Hepatocyte (in vitro differentiated cells): ENCODE measurements around the gene MAP3K5. TPM values are rescaled to one million over a fixed set of nuclear protein-coding genes. Genes with fewer than 3 reads are reported as not detected.

ENCODE experiments used
- DNase-seq: peaks from one replicate; pipeline ENCODE4 v3.0.0-alpha.2; 2016; ENCODE audit warnings: low spot score
- H2AFZ ChIP-seq: fragments of 200-600 bp; sonication (generic); 2 replicates; pipeline ENCODE4 v1.6.0; 2016; ENCODE audit warnings: antibody characterized with exemption, mild to moderate bottlenecking
- H3K27ac ChIP-seq: fragments of 200-600 bp; sonication (generic); 2 replicates; pipeline ENCODE4 v1.5.1; 2016; ENCODE audit warnings: mild to moderate bottlenecking
- H3K27me3 ChIP-seq: fragments of 200-600 bp; sonication (generic); 2 replicates; pipeline ENCODE4 v1.6.1; 2016
- H3K36me3 ChIP-seq: fragments of 200-600 bp; sonication (generic); replicated peaks from 2 replicates; pipeline ENCODE4 v1.5.1; 2016; ENCODE audit warnings: low read depth; ENCODE audit not compliant: insufficient read depth
- H3K4me1 ChIP-seq: fragments of 200-600 bp; sonication (generic); 2 replicates; pipeline ENCODE4 v1.5.1; 2016; ENCODE audit warnings: mild to moderate bottlenecking, moderate library complexity; ENCODE audit not compliant: insufficient read depth
- H3K4me2 ChIP-seq: fragments of 200-600 bp; sonication (generic); 2 replicates; pipeline ENCODE4 v1.6.0; 2016
- H3K4me3 ChIP-seq: fragments of 200-600 bp; sonication (generic); 2 replicates; pipeline ENCODE4 v1.5.1; 2016; ENCODE audit warnings: mild to moderate bottlenecking
- H3K79me2 ChIP-seq: fragments of 200-600 bp; sonication (generic); 2 replicates; pipeline ENCODE4 v1.6.0; 2017; ENCODE audit warnings: mild to moderate bottlenecking
- H3K9me2 ChIP-seq: fragments of 200-600 bp; sonication (generic); replicated peaks from 2 replicates; pipeline ENCODE4 v1.6.0; 2017; ENCODE audit warnings: mild to moderate bottlenecking; ENCODE audit not compliant: insufficient read depth
- H3K9me3 ChIP-seq: fragments of 200-600 bp; sonication (generic); 2 replicates; pipeline ENCODE4 v1.5.1; 2016; ENCODE audit warnings: low read depth, mild to moderate bottlenecking
- H4K20me1 ChIP-seq: fragments of 200-600 bp; sonication (generic); 2 replicates; pipeline ENCODE4 v1.6.0; 2016; ENCODE audit warnings: mild to moderate bottlenecking; ENCODE audit not compliant: insufficient read depth, poor library complexity, severe bottlenecking
- CTCF ChIP-seq: fragments of 200-600 bp; sonication (generic); IDR thresholded peaks from 2 replicates; pipeline ENCODE4 v1.5.1; 2016; ENCODE audit warnings: antibody characterized with exemption, mild to moderate bottlenecking; ENCODE audit not compliant: poor library complexity
- EZH2 ChIP-seq: fragments of 200-600 bp; sonication (generic); IDR thresholded peaks from 2 replicates; pipeline ENCODE4 v1.6.1; 2016; ENCODE audit warnings: antibody characterized with exemption, mild to moderate bottlenecking, borderline replicate concordance
- EZH2phosphoT487 ChIP-seq: fragments of 200-600 bp; sonication (generic); IDR thresholded peaks from one replicate; pipeline ENCODE4 v1.6.1; 2018; ENCODE audit warnings: antibody characterized with exemption, mild to moderate bottlenecking, low read depth, moderate library complexity; ENCODE audit not compliant: unreplicated experiment, severe bottlenecking
- WGBS: methylation state at CpG from one replicate; pipeline ENCODE4 v1.1.6; 2016; ENCODE audit warnings: low lambda C conversion rate; ENCODE audit errors: missing lambda C conversion rate; 5-methylcytosine and 5-hydroxymethylcytosine counted together
- polyA plus RNA-seq: library from polyadenylated mRNA; unstranded; fragments of >200 nt; fragmentation: Nextera tagmentation; extraction: Ambion mirVana; gene quantifications from 2 replicates; pipeline ENCODE4 v1.2.1, GENCODE V29; 2016
- total RNA-seq: library from RNA; depleted of rRNA; stranded (reverse); fragments of >200 nt; gene quantifications from 2 replicates; pipeline ENCODE4 v1.2.3, GENCODE V29; 2014

MAP3K5 gene
- total and polyA plus RNA-seq, 2 experiments from 2014 or later = 2.2 to 5.9 TPM

- Histone ChIP-seq H3K79me2 (peaks cover 61% of the 10 kb centered on the region), H3K27me3 (no peaks in the 10 kb centered on the region), H3K27ac (no peak overlapping the region), H3K9me3 (no peaks in the 10 kb centered on the region), H3K9me2 (no peaks in the 10 kb centered on the region), H3K36me3 (no peaks in the 10 kb centered on the region), H4K20me1 (peaks cover 8% of the 10 kb centered on the region), H3K4me3 (no peak overlapping the region), H3K4me2 (no peak overlapping the region), H2AFZ (no peak overlapping the region), H3K4me1 (peaks cover 6% of the 10 kb centered on the region)
- 90% methylated on average over 4 of the region's 4 CpGs for WGBS
- no peak for TF ChIP-seq EZH2phosphoT487
- TF ChIP-seq CTCF = no peak
- TF ChIP-seq EZH2 = no peak
- DNase-seq = no peak
Observed at GRCh38 chr6:136521911-136522310, 270.4 kb downstream of the MAP3K5 start.

GRCh38 chr6:136521427-136521826 lies 270.9 kb downstream of the MAP3K5 start:
- 92% methylated on average over 2 of the region's 2 CpGs for WGBS
- Histone ChIP-seq H3K79me2 (peaks cover 66% of the 10 kb centered on the region), H2AFZ (no peak overlapping the region), H3K4me3 (no peak overlapping the region), H3K9me2 (no peaks in the 10 kb centered on the region), H3K27ac (no peak overlapping the region), H4K20me1 (peaks cover 8% of the 10 kb centered on the region), H3K9me3 (no peaks in the 10 kb centered on the region), H3K4me2 (no peak overlapping the region), H3K27me3 (no peaks in the 10 kb centered on the region), H3K36me3 (no peaks in the 10 kb centered on the region), H3K4me1 (peaks cover 5% of the 10 kb centered on the region)
- DNase-seq = no peak
- TF ChIP-seq EZH2 (no peak), EZH2phosphoT487 (no peak), CTCF (no peak)

- Histone ChIP-seq H2AFZ (no peak overlapping the region), H3K9me2 (no peaks in the 10 kb centered on the region), H3K9me3 (no peaks in the 10 kb centered on the region), H3K4me1 (no peaks in the 10 kb centered on the region), H3K27ac (no peak overlapping the region), H3K4me2 (no peak overlapping the region), H3K27me3 (no peaks in the 10 kb centered on the region), H3K36me3 (no peaks in the 10 kb centered on the region), H3K4me3 (no peak overlapping the region), H3K79me2 (peaks cover 75% of the 10 kb centered on the region), H4K20me1 (peaks cover 5% of the 10 kb centered on the region)
- no peak for TF ChIP-seq EZH2phosphoT487
- no peak for TF ChIP-seq CTCF
- no peak for TF ChIP-seq EZH2
- 90% methylated on average over 3 of the region's 3 CpGs for WGBS
- no peak for DNase-seq
Observed at GRCh38 chr6:136520517-136520916, 271.8 kb downstream of the MAP3K5 start.

GRCh38 chr6:136517582-136517981 lies 274.7 kb downstream of the MAP3K5 start:
- Histone ChIP-seq H3K4me1 (no peaks in the 10 kb centered on the region), H2AFZ (no peak overlapping the region), H3K4me2 (no peak overlapping the region), H3K4me3 (no peak overlapping the region), H3K9me3 (no peaks in the 10 kb centered on the region), H4K20me1 (no peaks in the 10 kb centered on the region), H3K9me2 (no peaks in the 10 kb centered on the region), H3K27me3 (no peaks in the 10 kb centered on the region), H3K36me3 (no peaks in the 10 kb centered on the region), H3K79me2 (peaks cover 79% of the 10 kb centered on the region), H3K27ac (no peak overlapping the region)
- no peak for TF ChIP-seq EZH2
- no peak for TF ChIP-seq CTCF
- no peak for TF ChIP-seq EZH2phosphoT487
- DNase-seq = no peak
- 68% methylated on average over 3 of the region's 3 CpGs for WGBS
